Hematopoietic multipotent progenitor cell treated with erythropoietin and hydrocortisone succinate and interleukin-3 and kit ligand, for 6 days (in vitro differentiated cells): Measurements from ENCODE around the gene TAF4.
A peak's percentile ranks its signal among the peaks of the same experiment; 100 is the strongest.
"Not testable (repeated sequence)": the region's sequence is repeated elsewhere in the genome, so short reads cannot be mapped to it uniquely, and the experiment has no call there.

Experiments used
- DNase-seq: peaks from one replicate; pipeline ENCODE4 v3.0.0-alpha.2; 2015

Gene TAF4

DNA sequence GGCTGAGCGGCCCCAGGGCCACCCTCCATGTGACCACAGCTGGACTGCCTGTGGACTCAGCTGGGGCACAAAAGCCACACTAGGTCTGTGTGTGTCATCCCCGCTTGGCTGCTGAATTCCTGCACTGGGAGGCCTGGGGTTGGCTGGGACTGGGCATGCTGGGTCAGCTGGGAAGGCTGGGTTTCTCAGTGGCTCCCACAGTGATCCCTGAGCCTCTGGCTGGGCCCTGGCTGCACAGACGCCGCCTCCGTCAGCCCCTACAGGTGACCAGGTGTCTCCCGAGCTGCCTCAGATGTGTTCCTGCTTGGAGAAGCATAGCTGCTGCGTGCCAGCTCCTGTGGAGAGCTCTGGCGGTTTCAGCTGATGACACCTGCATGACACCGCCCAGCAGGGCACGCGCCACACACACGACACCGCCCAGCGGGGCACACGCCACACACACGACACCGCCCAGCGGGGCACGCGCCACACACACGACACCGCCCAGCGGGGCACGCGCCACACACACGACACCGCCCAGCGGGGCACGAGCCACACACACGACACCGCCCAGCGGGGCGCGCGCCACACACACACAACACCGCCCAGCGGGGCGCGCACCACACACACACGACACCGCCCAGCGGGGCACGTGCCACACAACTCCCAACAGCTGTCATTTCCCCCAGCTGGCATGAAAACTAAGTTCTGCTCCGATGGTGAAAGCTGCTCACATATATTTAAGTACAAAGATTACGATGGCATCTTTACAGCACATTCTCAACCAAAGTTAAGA lies 88.8 kb downstream of the TAF4 start:
- no peak for DNase-seq

DNA sequence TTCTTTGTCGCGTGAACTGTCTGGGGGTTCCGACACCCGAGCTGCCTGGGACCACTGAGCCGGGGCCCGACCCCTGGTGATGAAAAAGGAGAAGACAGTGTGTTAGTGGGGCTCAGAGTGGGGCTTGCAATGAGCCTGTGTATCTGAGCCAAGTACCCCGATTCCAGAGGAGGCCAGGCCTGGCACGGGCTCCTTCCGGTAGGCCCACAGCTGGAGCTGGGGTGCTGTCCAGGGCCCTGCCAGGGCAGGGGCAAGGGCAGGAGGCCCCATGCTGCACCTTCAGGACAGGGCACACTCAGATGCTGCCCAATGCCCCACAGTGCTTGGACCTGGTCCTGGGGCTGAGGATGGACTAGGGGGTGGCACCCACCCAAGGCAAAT lies 89.4 kb downstream of the TAF4 start:
- DNase-seq, result no peak

DNA sequence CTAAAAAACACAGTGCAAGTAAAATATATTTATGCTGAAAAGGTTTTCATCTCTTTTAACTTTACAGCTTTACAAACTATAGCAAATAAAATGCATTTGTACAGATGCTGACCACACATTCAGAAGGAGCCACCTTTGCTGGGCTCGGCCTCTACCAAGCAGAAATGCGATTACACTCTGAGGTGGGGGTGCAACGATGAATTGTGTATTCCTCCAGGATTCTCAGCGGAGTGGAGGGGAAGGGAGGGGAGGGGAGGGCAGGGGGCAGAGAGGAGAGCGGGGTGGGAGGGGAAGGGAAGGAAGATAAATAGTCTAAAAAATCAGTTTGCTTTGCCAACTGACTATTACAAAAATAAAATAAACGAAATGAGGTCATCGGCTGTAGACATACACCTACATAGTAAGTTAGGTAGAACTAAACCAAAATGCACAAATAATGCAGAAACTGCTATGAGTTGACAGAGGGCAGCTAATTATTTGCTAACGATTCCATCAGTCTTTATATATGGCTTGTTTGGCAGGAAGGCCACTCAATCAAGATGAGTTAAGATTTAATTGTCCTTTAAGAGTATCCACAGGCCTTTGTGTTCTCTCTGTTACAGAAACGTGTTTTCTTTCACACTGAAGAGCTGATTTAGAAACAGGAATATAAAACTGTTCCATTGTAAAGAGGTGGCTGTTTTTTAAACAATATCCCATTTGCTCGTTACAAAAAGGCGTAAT lies 90.1 kb downstream of the TAF4 start:
- no peak for DNase-seq

DNA sequence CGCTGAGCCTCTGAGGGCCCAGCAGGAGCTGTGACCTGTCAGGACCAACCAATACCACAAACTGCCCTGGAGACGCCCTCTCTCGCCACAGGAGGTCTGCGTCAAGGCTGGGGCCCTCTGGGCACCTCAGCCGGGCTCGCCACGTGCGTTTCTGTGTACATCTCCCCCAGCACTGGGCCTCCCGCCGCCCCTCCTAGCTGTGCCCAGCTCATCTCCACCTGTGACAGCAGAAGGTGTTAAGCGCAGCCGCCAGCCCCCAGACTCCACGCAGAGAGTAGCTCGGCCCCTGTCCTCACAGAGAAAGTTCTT lies 91.4 kb downstream of the TAF4 start:
- DNase-seq, result no peak

DNA sequence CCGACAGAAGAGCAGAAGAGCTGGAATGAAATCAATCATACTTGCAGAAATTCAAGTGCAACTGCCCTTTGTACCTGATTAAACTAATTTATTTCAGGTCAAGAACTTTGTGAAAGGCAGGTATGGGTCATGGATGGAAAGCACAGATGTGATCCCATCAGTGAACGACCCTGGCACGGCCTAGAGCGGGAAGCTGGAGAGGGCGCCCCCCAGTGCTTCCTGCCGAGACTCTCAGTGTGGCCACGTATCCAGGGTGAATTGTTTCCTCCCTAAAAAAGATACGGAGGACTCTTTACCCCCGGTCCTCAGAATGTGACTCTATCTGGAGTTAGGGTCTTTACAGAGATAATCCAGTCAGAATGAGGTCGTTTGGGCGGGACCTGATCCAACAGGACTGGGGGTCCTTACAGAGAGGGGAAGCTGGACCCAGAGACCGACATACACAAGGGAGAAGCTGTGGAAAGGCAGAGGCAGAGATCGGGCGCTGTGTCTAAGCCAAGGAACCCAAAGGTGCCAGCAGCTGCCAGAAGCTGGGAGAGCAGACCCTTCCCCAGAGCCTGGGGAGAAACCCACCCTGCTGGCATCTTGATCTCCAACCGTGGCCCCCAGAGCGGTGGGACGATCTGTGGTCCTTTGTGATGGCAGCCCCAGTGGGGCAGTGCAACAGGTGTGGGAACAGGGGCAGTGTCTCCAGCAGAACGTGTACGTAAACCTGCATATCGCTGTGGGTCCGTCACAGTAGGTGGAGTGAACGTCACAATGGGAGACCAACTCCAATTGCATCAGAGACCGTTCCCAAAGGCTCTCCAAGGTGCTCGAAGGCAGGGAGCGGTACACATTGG lies 91.9 kb downstream of the TAF4 start:
- DNase-seq, result no peak

DNA sequence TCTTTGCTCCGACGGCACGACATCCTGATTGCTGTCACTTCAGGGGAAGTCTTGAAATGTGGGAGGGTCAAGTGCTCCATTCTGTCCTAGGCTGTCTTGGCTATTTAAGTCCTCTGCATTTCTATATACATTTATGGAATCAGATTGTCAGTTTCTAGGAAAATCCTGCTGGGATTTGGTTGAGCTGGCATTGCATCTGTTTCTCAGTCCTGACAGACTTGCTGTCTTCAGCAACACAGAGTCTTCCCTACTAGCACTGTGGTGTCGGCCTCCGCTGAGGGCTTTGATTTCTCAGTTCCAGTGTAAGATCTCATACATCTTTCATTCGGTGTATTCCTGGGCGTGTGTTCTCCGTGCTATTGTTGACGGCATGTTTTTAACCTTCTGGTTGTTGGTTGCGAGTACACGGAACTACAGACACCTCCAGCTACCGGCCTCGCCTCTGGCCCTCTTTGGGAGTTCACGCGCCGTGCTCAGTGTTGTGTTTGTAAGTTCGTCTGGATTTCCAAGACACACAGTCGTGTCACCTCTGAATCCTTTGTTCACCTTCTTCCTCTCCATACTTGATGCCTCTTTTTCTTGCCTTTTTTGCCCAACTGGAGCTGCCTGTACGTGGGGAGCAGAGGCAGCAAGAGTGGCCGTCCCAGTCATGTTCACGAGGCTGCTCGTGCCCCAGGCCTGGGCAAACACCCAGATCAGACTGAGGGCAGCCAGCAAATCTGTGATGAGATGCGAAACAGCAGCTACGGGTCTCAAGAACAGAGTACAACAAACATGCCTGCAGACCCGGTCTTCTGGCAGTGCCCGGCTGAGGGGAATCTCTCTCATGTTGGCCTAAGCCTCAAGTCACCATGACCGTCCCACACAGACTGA lies 92.8 kb downstream of the TAF4 start:
- no peak for DNase-seq

DNA sequence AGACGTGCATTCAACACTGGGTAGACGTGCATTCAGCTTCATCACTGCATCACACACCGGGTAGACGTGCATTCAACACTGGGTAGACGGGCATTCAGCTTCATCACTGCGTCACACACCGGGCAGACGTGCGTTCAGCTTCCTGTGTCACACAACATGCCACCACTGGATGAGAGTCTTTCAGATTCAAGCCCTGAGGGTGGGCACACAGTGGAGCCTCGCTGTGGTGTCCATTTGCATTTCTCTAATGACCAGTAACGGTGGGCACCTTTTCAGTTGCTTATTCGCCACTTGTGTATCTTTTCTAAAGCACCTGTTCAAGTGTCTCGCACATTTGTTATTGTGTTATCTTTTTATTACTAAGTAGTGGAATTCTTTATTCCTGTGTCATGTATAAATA lies 94.1 kb downstream of the TAF4 start:
- DNase-seq, result not testable (repeated sequence)

DNA sequence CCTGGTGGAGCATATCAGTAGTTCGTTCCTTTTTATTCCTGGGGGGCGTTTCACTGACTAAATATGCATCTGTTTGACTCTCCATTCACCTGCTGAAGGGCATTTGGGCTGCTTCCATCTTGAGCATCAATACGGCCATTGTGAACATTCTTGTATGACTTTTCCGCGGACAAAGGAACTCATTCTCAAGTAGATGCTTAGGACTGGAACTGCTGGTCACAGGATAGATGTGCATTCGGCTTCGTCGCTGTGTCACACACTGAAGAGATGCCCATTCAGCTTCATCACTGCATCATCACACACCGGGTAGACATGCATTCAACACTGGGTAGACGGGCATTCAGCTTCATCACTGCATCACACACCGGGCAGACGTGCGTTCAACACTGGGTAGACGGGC lies 95.3 kb downstream of the TAF4 start:
- DNase-seq, result no peak

DNA sequence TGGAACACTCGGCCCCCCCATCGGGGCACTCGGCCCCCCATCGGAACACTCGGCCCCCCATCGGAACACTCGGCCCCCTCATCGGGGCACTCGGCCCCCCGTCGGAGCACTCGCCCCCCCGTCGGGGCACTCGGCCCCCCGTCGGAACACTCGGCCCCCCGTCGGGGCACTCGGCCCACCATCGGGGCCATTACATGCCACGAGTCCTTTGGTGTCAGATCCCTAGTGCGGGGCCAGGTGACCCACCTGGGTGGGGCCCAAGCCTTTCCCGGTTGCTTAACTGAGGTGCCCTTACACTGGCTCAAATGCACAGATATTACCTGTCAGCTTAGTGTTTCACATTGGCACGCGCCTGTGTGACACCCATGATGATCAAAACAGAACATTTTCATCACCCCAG lies 95.9 kb downstream of the TAF4 start:
- DNase-seq, result no peak

DNA sequence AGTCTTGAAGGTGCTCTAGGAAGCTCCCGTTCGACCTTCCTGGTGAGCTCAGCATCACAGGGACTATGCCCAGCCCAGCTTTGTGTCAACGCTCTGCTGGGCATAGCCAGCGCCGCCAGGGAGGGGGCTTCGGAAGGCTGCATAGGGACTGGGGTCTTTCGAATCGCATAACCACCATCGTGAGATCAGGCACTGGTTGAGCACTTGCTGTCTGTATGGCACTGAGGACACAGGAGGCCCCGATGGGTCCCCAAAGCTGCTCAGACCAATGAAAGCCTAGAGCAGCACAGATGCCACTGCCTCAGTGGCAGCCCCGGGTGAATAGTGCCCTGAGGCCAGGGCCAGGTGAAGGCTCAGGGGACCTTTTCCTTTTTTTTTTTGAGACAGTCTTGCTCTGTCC lies 96.7 kb downstream of the TAF4 start:
- DNase-seq, result no peak

DNA sequence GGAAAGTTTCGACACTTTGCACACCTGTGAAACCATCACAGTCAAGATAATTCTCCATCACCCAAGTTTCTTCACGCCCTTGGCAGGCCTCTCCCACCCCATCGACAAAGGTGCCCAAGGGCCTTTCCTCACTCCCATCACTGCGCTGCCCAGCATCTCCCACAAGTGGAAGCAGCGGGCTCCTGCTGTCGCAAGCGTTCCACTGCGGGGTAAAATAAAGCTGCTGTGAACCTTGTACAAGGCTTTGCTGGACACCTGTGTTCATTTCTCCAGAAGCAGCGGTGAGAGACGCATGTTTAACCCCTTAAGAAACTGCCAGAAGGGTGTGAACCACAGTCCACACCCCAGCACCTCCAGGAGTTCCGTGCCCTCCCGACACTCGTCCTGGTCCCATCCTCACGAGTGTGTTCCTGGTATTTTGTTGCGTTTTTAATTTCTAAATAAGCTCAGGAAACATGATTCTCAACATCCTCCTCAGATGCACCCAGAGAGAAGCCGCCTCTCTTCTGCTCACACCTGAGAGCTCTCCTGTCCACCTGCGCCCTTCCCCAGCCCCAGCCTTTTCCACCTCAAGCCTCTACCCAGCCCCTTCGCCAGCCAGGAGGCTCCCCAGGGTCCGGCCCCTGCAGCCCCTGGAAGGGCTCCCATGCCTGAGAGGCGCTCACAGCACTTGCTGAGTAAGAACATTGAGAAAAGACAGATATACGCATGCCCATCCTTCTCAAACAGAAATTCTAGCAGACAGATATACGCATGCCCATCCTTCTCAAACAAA lies 97.5 kb downstream of the TAF4 start:
- DNase-seq, result no peak

DNA sequence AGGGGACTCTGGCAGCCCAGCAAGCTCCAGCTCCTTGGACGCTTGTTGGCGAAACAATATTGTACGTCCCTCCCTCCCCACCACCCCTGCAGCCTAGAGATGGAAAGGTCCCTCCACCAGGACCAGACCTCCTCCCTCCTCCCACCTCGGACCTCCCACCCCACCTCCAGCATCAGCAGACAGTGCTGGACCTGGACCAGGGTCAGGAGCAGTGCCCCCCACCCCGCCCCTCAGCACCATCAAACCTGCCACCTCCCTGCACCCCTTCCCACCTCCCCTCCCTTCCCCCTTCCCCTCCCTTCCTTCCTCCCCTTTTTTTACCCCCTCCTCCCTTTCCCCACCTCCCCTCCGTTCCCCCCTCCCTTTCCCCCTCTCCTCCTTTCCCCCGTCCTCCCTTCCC lies 98.4 kb downstream of the TAF4 start:
- DNase-seq, result no peak

DNA sequence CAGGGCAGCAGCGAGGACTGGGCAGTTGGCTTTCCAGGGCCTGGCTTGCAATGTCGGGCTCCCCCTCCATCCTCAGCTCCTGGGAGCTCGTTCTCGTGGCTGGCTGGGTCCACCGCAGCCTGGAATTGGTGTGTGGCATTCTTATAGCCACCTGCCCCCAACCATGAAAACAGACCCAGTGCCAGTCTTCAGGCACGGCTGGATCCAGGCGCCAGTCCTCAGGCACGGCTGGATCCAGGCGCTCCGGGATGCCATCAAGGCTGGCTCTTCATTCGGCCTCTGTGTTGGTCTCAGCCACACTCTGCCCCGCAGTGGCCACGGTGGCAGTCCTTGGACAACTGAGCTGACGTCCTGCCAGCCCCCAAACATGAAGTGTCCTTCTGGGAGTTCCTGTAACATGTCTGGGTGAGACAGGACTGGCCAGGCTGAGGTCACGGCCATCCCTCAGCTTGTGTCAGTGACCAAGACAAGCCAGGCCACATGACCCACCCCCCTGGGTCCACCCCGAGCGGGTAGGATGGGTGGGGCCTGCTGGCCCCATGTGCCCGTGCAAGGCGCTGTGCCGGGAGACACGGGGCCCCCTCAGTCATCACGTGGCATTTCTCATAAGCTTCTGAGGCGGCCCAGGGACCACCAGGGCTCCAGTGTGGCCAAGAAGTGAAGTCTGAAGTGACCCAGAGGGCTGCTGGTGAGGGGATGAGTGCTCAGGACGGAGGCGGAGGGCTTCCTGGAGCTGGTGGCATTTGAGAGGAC lies 99.0 kb downstream of the TAF4 start:
- no peak for DNase-seq

DNA sequence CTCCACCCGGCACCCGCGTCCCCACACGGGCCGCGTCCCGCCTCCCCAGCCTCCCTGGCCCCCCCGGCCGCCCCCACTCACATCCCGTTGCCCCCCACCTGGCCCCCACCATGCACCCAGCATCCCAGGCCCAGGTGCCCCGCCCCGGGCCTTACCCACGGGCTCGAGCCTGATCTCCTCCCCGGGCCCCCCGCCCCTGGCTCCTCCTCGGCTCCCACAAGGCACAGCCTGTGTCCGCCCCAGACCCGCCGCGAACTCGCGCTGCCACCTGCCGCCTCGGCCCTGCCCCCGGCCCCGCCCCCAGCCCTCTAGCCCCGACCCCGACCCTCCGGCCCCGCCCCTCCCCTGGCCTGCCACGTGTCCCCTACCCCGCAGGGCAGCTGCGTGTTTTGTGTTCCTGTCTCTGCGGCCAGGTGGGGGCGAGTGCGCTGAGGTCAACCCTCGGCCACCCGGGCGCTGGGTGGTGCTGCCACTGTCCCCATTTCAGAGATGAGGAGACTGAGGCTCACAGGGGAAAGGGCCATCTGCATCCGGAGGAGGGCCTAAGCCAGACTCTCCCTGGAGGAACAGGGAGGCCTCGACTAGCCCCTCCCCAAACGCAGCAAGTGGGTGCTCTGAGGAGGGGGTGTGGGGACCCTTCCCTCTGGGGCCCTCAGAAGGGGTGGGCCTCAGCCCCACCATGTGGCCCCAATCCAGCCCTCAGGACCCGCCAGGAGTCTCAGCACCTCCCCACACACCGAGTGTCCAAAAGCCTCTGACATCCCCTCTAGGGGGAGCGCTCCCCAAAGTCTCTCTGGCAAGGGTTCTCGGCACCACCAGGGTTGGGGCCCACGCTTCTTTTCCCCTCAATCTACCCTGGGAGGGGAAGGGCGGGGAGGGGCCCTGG lies 99.8 kb downstream of the TAF4 start:
- DNase-seq, result peak; percentile 24

DNA sequence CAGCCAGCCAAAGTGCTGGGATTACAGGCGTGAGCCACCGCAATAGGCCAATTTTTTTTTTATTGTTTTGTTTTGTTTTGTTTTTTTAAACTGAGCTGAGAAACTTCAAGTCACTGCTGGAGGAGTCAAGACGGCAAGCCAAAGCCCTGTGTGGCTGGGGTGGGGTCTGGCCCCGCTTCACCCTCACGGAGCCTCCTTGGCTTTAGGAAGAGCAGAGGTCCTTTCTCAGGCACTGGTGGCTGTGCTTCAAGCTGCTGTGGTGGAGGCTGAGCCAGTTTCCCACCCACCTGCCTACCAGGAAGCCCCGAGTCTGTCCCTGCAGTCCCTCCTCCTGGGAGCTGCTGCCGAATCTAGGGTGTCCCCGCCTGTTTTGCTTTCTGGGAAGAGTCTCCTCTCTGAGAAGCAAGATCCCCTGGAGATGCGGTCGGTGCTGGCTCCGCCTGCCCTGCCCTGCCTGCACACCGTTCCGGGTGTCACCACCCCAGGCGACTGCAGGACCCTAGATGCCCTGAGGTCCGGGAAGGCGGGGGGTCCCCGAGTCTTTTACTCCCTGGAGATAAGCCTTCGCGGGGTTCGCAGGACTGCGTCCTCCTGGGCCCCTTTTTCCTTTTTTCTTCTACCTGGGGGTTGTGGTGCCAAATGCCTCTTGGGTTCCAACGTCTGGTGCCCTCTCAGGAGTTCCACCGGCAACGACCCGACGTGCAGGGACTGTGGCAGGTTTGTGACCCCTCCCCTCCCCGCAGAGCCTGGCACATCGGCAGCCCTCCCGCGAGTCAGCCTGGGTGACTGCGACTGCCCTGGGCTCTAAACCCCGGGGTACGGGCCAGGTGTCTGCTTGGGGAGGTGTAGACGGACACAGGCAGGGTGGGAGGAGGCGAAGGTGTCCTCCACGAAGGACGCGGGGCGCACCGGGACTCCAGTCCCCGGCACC lies 100.7 kb downstream of the TAF4 start:
- DNase-seq, result no peak

DNA sequence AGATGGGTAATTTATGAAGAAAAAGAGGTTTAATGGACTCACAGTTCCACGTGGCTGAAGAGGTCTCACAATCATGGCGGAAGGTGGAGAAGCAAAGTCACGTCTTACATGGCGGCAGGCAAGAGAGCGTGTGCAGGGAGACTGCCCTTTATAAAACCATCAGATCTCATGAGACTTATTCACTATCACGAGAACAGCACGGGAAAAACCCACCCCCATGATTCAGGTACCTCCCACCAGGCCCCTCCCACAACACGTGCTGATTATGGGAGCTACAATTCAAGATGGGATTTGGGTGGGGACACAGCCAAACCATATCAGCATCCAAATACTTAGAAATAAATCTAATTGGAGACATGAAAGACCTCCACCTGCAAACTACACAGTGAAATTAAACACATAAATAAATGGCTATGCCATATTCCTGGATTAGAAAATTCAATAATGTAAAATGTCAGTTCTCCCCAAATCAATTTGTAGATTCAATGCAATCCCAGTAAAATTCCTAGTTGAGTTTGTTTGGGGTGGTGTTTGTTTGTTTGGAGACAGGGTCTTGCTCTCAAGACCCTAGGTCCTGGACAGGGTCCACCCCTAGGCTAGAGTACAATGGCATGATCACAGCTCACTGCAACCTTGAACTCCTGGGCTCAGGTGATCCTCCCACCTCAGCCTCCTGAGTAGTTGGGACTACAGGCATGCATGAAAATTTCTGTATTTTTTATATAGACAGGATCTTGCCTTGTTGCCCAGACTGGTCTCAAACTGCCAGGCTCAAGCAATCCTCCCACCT lies 101.6 kb downstream of the TAF4 start:
- DNase-seq, result no peak

DNA sequence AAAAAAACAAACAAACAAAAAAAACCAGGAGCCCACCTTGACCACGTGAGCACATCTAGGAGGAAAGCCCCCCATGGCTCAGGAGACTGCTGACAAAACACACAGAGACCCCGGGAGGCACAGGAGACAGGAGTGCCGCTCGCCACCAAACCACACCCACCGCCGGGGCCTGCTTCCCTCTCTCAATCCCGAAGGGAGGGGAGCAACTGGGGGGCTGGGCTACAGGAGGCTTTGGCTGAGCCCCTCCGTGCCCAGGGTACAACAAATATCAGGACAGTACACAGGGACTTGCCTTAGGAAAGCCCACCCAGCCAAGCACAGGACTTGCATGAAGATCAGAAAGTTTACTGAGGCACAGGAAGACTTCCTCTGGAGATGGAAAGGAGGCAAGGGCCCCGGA lies 102.5 kb downstream of the TAF4 start:
- no peak for DNase-seq

DNA sequence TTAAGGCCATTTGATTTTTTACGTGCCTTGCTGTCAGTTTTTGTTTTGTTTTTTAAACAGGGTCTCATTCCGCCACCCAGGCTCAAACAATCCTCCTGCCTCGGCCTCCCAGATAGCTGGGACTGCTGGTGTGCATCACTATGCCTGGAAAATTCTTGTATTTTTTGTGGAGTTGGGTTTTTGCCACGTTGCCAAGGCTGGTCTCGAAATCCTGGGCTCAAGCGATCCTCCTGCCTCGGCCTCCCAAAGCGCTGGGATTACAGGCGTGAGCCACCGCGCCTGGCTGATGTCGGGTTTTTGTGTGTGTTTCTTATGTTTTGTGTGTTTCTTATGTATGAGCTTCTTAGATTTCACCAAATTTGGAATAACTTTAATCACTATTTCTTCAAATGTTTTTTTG lies 104.8 kb downstream of the TAF4 start:
- no peak for DNase-seq
